Measurements from ENCODE around the gene FCHO1. TPM values are rescaled to one million over a fixed set of nuclear protein-coding genes. Genes with fewer than 3 reads are reported as not detected.
A peak's percentile ranks its signal among the peaks of the same experiment; 100 is the strongest.
"Not testable (repeated sequence)": the region's sequence is repeated elsewhere in the genome, so short reads cannot be mapped to it uniquely, and the experiment has no call there.

The FCHO1 gene
- total RNA-seq, 1 donor from 2014 or later: 2.4 TPM

DNA sequence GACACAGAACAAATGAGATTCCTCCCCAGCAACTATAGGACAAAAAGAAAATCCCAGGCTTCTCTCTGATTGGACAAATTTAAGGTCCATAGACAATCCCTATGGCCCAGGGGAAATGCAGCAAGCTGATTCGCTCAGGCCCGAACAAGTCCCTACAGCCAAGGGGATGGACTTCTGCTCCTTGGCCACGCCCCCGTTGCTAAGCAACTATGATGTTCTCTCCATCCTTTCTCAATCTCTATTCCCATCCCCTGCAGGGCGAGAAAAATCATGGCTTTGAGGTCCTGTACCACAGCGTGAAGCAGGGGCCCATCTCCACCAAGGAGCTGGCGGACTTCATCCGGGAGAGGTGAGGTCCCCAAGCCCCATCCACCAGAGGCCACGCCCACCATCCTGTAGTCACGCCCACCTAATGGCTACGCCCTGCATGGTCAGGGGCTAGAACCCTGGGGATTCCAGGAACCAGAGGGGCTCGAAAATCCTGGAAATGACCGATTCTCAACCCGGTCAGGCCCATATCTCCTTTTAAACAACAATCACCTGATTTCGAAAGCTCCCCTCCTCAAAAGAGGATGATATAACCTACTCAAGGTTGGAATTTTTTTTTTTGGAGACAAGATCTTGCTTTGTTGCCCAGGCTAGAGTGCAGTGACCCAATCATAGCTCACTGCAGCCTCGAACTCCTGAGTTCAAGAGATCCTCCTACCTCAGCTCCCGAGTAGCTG, 11.4 kb downstream of the FCHO1 start:
- DNase-seq: no peak

DNA sequence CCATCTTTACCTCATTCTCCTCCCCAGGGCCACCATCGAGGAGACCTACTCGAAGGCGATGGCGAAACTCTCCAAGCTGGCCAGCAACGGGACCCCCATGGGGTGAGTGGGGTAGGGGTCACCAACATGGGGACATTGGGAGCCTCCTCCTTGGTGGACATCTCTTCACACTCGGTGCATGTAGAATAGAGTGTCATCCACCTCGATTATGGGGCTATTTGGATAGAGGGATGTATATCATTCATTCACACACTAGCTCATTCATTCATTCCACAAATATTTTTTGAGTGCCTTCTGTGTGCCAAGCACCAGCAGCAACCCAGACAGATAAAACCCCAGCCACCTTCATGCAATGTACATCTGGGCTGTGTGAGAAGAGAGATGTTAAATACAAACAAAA, 13.1 kb downstream of the FCHO1 start:
- no peak for DNase-seq

DNA sequence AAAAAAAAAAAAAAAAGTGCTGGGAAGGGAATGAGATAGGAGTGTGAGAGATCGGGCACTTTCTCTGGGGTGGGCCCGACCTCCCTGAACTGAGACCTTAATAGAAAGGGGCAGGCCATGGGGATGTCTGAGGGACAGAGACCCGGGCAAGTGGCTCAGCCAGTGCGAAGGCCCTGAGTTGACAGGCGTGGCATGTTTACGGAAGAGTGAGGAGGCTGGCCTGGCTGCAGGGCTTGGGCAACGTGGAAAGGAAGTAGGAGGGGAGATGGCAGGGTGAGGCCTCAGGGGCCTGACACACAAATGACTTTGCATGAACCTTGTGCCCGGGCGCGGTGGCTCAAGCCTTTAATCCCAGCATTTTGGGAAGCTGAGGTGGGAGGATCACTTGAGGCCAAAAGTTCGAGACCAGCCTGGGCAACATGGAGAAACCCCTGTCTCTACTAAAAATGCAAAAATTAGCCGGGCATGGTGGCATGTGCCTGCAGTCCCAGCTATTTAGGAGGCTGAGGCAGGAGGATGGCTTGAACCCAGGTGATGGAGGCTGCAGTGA, 13.9 kb downstream of the FCHO1 start:
- no peak for DNase-seq

DNA sequence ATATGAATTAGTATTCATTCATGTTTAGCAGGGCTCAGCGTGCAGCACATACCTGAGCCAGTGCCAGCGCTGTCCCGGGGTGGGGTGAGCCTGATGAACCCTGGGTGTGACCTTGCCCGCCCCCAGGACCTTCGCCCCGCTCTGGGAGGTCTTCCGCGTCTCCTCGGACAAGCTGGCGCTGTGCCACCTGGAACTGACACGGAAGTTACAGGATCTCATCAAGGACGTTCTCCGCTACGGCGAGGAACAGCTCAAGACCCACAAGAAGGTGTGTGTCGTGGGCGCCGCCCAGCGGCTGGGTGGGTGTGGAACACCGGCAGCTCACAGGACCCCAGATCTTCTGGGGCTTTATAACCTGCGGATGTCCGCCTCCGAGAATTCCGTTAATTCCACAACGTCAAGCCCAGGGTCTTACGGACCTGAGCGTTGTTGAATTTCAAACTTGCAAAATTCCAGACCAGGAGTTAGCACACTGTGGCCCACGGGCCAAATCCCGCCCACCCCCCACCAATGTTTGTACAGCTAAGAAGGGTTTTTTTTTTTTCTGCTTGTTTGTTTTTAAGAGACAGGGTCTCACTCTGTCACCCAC, 15.4 kb downstream of the FCHO1 start:
- DNase-seq: peak; percentile 13

DNA sequence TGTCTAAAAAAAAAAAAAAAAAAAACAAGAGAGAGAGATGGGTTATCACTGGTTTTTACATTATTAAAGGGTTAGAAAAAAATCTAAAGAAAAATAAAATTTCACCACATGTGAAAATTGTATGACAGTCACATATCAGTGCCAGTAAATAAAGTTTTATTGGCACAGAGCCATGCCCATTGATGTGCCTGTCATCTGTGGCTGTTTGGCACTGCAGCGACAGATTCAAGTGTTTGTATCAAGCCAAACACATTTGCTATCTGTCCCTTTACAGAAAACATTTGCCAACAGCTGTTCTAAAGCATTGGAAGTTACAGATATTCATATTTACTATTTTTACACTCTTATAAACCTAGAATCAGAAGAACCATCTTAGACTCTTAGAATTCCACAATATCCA, 16.3 kb downstream of the FCHO1 start:
- DNase-seq: no peak

DNA sequence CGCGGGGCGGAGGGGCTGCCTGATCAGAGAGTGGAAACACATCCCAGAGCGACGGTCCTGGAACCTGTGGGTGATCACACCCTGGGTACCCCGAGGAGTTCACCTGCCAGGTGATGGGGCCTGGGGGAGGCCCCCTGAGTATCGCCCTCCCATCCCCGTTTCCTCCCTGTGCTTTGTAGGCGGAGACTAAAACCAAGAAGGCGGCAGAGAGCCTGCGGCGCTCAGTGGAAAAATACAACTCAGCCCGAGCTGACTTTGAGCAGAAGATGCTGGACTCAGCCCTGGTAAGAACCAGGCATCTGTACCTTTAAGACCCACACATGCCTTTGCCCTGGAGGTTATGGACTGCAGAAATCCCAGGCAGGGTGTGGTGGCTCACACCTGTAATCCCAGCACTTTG, 19.3 kb downstream of the FCHO1 start:
- DNase-seq: no peak

DNA sequence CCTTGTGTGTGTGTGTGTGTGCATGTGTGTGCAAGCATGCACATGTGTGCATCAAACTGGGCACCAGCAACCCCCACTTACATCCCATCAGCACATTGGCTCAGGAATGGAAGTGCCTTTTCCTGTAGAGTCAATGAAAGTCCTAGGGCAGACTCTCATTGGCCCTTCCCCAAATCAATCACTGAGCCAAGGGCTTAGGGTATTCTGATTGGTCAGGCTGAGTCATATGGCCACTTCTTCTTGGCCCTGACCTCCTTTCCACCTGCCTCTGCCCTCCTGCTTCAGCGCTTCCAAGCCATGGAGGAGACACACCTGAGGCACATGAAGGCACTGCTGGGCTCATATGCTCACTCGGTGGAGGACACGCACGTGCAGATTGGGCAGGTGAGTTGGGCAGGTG, 20.9 kb downstream of the FCHO1 start:
- no peak for DNase-seq

DNA sequence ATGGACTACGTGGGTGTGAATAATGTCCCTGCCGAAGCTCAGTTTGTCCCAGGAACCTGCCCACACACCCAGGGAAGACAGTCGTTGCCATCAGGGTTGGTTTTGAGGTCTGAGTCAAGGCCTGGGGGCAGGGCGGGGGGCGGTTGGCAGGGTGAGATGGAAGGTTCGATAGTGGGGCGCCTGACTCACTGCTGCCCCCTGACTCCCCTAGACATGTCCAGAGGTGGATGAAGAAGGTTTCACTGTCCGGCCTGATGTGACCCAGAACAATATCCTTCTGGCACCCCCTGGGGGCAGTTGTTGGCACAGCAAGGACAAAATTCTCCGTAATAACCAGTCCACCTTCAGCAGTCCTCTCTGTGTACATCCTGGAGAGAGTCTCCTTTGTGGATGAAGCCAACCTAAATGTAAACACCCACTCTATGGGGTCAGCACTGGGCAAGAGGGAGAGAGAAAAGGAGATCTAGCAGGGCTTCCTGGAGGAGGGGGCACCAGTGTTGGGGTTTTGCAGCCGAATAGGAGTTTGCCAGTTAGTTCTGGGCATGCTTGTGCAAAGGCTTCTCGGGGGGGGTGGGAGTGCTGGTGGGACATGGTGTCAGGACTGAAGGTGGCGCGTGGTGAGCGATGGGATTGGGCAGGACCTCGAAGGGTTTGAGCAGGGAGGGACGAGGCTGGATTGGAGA, 24.1 kb downstream of the FCHO1 start:
- no peak for DNase-seq

DNA sequence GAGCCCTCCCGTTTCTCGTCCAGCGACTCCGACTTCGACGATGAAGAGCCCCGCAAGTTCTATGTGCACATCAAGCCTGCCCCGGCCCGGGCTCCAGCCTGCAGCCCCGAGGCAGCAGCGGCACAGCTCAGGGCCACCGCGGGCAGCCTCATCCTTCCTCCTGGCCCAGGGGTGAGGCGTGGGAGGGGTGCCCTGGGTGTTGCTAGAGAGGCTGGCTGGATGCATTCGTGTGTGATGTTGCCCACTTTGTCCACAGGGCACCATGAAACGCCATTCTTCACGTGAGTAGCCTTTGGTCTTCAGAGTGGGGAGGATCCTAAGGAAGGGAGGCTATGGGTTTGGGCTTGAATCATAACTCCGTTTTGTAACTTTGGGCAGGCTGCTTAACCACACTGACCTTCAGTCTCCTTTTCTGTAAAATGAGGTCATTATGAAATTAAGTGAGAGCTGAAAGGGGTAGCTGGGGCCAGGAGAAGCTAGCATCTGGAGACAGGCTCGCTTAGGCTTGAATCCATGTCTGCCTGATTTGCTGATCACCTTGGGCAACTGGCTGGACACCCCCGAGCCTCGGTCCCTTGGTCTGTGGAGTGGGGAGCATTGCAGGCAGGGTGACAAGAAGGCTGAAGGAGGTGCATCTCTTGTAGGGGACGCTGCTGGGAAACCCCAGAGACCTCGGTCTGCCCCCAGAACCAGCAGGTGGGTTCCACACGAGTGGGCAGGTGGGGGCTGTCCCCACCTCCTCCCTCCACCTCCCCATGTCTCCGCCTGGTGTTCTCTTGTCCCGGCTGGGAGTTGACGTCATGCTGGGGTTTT, 24.9 kb downstream of the FCHO1 start:
- DNase-seq: no peak

DNA sequence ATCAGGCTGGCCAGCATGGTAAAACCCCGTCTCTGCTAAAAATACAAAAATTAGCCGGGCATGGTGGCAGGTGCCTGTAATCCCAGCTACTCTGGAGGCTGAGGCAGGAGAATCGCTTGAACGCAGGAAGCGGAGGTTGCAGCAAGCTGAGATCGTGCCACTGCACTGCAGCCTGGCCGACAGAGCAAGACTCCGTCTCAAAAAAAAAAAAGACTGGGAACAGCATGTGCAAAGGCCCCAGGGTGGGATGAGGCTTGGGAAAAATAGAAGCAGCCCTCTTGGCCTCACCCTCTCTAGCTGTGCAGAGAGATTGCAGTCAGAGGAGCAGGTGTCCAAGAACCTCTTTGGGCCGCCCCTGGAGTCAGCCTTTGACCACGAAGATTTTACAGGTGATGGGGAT, 26.6 kb downstream of the FCHO1 start:
- not testable (repeated sequence) for DNase-seq

DNA sequence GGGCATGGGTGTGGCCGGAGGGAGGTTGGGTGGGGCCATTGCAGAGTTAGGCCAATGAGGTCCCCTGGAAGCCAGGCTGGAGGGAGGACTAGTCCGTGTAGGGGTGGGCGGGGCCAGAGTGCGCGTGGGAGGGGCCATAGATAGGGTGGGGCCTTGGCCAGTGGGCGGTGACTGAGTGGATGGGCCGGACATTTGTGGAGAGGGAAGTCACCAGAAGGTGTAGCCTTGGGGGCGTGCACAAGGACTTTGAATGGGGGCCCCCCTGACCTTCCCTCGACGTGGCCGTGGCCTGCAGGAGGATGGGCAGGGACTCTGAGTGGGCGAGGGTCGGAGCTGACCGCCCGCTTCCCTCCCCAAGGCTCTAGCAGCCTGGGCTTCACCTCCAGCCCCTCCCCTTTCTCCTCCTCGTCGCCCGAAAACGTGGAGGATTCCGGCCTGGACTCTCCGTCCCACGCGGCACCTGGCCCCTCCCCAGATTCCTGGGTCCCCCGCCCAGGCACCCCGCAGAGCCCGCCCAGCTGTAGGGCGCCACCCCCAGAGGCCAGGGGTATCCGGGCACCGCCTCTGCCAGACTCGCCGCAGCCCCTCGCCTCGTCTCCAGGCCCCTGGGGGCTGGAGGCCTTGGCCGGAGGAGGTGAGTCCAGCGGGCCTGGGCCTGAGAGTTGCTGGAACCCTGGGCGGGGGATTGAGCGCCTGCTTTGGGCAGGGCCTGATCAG, 27.1 kb downstream of the FCHO1 start:
- no peak for DNase-seq

DNA sequence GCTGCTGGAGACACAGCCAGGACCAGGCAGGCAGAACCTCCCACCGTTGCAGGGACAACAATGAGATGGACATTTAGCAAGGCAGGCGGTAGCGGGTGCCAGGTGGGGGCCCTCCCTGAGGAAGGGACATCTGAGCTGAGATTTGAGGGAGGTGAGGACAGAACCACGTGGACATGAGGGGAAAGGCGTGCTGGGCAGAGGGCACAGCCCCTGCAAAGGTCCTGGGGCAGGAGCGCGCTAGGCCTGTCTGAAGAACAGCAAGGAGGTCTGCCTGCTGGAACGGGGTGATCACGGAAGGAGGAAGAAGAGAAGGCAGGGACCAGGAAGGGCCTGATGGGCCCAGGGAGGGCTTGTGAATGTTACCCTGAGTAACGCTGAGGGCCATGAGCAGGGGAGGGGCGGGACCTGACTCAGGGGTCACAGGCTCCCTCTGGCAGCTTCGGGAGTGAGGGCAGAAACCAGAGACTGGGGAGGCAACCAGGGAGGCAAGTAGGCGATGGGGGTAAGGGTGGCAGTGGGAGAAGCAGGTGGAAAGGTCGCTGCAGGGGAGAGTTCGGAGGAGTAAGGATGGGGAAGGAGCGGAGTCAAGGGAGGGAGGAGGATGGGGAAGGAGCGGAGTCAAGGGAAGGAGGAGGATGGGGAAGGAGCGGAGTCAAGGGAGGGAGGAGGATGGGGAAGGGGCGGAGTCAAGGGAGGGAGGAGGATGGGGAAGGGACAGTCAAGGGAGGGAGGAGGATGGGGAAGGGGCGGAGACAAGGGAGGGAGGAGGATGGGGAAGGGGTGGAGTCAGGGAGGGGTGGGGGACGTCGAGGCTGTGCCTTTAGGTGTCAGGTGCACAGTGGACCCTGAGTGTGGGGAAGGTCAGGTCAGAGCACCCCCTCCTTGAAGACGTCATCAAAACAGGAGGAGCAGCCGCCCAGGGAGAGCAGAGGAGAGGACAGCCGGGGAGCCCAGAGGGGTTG, 28.0 kb downstream of the FCHO1 start:
- no peak for DNase-seq

DNA sequence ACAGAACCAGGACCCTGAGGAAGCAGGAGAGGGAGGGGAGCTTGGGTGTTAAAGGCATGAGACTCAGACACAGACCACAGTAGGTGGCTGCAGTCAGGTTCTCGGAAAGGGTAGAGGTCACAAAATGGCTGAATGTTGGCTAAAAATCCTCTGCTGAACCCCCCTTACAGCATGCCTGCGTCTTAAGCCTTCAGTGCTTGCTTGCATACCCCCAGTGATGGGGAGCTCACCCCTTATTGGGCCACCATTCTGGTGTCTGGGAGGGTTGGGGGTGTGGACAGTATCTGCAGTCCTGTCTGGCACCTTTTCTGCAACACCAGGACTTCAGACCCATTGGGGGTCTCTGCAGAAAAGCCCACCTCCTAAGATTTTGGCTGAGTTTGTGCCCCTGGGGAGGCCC, 29.5 kb downstream of the FCHO1 start:
- DNase-seq: no peak

DNA sequence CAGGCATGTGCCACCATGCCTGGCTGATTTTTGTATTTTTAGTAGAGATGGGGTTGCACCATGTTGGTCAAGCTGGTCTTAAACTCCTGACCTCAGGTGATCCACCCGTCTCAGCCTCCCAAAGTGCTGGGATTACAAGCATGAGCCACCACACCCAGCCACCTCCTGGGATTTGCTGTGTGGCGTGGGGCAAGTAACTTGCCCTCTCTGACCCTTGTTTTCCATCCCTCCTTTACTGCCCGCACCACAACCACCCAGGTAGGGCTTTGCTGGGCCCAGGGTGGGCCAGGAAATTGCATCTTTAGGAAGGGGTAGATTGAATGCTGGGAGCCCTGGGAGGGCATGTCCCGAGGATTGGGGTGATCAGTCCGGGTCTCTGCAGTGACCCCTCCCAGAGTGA, 32.4 kb downstream of the FCHO1 start:
- not testable (repeated sequence) for DNase-seq

DNA sequence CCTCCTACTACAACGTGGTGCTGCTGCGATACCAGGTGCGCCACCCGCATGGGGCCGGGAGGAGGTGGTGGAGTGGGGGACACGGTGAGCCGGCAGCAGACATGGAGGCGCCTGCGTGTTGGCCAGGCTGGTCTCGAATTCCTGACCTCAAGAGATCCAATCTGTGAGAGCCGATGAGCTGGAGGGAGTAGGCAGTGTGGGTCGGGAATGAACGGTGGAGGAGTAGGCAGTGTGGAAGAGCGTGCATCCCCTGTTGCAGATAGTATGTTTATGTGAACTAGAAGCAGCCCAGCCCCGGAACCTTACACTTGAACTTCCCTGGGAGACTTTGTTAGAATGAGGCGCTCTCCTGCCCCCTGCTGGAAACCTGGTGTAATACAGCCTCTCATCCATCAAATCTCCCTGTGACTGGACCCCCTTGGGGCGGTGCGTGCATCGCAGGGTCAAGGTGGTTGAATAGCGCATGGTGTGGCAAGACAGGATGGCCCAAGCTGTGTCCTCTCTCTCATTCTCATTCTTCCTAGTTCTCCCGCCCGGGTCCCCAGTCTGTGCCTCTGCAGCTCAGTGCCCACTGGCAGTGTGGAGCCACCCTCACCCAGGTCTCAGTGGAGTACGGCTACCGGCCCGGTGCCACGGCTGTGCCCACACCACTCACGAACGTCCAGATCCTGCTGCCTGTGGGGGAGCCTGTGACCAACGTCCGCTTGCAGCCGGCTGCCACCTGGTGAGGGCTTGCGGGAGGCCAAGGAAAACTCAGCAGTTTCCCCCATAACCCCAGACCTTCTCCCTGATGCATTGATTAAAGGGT, 33.1 kb downstream of the FCHO1 start:
- peak; percentile 41 for DNase-seq

DNA sequence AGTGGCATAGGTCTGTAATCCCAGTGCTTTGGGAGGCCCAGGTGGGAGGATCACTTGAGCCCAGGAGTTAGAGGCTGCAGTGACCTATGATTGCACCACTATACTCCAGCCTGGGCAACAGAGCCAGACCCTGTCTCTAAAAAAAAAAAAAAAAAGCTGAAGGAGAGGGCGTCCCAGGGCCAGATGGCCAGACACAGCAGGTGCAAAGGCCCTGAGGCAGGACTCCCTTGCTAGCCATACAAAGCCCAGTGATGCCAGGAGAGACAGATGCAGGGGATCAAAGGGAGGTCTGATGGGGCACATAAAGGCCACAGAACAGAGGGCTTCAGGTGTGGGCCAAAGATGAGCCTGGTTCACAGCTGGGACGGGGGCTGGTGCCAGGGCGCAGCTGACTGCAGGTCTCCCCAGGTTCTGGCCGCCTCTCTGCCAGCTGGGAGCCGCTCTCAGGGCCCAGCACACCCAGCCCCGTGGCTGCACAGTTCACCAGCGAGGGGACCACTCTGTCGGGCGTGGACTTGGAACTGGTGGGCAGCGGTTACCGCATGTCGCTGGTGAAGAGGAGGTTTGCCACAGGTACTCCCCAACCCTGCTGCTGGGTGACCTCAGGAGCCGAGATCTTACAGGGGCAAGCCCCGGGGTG, 36.1 kb downstream of the FCHO1 start:
- no peak for DNase-seq

DNA sequence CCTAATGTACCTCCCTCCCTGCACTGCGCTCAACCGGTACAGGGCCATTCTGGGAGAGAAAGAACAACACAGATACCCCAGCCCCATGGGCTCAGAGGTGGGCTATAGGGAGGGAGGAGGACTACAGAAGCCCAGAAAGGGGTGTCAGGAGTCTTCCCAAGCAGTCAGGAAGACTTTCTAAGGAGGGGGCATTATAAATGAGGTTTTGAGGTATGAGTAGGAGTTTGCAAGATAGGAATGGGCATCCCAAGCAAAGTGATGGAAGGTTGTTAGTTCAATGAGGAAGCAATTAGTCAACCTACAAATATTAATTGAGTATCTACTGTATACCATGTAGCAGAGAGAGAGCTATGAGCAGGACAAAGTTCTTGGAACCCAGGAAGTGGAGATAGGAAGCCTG, 37.4 kb downstream of the FCHO1 start:
- no peak for DNase-seq

DNA sequence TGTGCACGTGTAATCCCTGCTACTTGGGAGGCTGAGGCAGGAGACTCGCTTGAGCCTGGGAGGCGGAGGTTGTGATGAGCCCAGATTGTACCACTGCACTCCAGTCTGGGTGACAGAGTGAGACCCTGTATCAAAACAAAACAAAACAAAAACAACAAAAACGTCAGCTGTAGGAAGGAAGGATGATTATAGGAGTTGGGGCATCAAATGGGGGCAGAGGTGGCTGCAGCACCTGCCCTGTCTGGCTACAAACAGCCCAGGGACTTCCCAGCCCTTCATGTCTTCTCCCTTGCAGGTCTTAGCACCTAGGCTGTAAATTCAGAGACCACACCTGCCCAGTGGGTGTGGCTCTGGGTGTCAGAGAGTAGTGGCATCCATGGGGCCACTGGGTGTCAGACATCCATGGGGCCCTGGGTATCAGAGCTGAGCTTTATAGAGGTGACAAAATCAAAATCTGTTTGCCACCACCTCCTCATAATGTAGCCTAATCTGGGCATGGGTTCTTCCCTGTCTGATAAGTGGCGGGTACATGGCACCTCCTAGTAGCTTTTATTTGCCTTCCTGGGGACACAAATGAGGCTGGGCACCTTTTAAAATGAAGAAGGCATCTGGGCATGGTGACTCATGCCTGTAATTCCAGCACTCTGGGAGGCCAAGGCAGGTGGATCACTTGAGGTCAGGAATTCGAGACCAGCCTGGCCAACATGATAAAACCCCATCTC, 38.9 kb downstream of the FCHO1 start:
- DNase-seq: no peak

DNA sequence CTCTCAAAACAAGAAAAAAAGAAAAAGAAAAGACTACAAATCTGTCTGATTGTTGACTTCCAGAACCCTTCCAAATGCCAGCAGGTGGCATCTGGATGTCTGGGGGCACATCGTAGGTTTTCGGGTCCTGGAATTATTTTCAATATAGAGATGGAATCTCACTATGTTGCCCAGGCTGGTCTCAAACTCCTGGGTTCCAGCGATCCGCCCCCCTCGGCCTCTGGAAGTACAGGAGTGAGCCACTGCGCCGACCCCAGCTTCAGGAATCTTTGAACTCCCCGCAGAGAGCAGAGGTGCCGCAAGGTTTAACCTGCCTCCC, 43.1 kb downstream of the FCHO1 start:
- DNase-seq: no peak
